HG03025 (cell line): ENCODE data around the gene CER1.

Experiments
- ATAC-seq: cut with Tn5 transposase; IDR thresholded peaks from one replicate; pipeline ENCODE4 v1.9.1; 2021; ENCODE audit warnings: mild to moderate bottlenecking, moderate library complexity; ENCODE audit not compliant: unreplicated experiment, low FRiP score

CER1 gene

DNA sequence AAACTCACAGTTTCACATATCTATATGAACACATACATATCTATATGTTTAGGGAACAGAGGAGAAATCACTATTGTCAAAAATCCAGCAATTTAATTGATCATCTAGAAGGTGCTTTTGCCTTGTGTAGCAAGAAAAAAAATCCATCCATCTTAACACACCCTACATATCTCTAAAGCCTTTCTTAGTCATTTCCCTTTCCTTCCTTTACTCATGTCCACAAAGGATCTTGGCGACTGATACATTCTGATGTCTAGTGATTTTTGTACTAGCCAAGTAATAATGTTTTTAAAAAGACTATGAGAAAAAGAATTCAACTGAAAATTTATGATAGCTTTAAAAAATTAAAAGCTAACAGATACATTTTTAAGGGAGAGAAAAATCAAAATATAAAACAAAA is 51.8 kb downstream of the CER1 start:
- ATAC-seq = no peak
